Central memory CD4-positive, alpha-beta T cell (primary cell): ENCODE data around the gene ADPRM.
"Not testable (repeated sequence)": the region's sequence is repeated elsewhere in the genome, so short reads cannot be mapped to it uniquely, and the experiment has no call there.

Experiments
- DNase-seq: peaks from one replicate; pipeline ENCODE4 v3.0.0; 2022
- total RNA-seq, 3 experiments: gene quantifications; one replicate each; lab custom pipeline; 2026; lab: John Stamatoyannopoulos, UW

The ADPRM gene
- 8.4 to 37.0 (median 28.0) reads per million in 3 experiments for total RNA-seq

DNA sequence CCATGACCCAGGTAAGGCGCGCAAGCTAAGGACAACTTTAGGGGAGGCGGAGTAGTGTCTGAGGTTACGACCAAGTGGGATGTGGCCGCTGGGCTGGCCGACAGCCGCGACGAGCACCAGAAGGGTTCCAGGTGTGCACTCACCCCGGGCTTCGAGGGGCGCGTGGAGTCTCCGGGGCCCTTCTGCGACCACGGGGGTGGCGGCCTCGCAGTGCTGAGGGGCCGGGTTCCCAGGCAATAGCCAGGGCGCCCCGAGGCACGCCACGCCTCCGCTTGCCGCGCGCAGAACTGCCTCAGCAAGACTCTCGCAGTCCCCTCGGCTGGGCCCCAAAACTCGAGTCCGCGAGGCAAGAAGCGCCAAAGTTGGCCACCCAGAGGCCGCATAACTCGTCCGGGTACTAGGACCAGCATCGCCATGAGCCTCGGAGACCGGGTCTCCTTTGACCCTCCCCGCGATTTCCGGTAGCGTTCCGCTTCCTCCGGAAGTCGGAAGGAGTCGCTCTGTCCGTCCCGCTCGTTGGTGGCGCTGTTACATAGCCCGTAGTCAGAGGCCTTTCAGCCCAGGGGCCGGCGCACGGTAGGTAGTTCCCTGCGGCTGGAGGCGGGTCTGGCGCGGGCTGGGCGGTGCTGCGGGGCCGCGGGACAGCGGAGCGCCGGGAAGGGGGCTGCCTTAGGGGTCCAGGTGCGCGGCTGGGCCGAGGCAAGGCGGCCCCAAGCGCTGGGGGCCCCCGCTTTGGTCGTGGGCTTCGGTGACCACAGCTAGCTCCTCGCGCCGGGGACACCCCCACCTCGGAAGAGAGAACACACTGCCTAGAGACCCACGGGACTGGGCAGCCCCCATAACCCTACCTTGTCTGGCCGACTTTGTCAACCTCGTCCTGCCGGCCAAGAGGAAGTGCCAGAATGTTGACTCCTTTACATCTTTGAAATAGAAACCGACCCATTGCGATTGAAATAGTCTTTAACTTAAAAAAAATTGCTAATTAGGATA, at the start of gene ADPRM, which contains the start of gene SCO1:
ADPRM (plus strand) TSS at position 503 of the 990 bp plus-strand sequence. CDS start 7,333 bp downstream, outside the sequence.
SCO1 (minus strand) TSS at position 442 of the 990 bp plus-strand sequence; CDS start at position 416, 26 bp downstream.
- DNase-seq: peak; percentile 85

- DNase-seq: no peak
These were observed 49.0 kb upstream of the ADPRM start for GRCh38 chr17:10648381-10648780.

DNA sequence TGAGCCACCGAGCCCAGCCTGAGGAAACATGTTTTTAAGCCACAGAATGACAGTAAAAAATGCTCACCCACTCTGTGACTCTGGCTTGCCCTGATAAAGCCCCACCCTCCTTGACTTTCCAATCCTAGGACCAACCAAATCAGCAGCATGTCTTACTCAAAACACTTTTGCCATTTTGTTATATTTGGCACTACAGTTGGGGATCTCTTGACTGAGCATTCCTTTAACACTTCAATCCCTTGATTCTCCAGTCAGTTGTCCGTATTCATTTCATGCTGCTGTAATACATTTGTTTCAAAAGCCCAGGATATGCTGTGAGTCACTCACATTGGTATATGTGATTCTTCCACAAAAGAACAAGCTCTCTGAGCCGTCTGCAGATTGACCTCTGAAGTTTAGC, 48.4 kb upstream of the ADPRM start:
- no peak for DNase-seq

DNA sequence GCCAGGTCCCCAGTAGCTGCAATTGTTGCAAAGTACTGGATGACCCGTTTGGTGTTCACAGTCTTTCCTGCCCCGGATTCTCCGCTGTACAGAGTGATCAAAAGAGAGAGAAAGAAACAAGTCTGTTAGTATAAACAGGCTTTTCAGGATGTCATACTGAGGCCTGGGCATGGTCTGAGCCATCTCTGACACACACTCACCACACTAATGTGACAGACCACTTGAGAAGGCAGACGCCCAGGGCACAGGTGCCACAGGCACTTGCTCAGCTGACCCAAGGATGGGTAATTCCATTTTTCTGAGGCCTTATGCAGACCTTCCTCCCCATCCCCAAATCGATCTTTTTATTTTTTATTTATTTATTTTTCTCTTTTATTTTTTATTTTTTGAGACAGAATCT, 47.8 kb upstream of the ADPRM start:
- DNase-seq: no peak

DNA sequence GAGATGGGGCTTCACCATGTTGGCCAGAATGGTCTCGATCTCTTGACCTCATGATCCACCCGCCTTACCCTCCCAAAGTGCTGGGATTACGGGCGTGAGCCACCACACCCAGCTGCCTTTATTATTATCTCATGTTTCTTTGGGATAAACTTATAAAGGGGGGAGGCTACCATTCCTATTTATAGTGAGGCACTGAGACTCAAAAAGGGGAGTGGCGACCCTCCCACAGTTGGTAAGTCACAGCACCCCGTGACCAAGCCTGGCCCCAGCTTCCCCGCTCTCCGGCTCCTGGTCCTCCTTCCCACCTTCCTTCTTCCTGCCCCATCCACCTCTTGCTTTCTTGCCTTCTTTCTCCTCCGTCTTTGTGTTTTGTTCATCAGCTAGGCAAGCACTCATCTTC, 45.5 kb upstream of the ADPRM start:
- DNase-seq: no peak

GRCh38 chr17:10652984-10653659, 44.3 kb upstream of the ADPRM start:
- no peak for DNase-seq

DNA sequence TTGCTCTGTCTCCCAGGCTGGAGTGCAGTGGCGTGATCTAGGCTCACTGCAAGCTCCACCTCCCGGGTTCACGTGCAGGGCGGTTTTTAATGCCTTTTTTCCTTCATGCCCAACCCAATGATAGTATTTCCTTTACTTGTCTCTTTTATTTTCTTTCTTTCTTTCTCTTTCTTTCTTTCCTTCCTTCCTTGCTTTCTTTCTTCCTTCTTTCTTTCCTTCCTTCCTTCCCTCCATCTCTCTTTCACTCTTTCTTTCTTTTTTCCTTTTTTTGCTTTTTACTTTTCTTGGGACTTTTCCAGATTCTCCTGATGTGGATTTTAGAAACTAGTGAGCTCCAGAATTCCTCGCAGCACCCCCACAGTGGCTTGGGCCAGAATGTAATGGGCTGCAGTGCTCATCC, 43.4 kb upstream of the ADPRM start:
- DNase-seq: no peak

GRCh38 chr17:10657148-10657547, 40.2 kb upstream of the ADPRM start, which contains the start of gene MYH3:
MYH3 (minus strand) TSS chr17:10657309; CDS start chr17:10655064, 2,245 bp downstream.
- no peak for DNase-seq

DNA sequence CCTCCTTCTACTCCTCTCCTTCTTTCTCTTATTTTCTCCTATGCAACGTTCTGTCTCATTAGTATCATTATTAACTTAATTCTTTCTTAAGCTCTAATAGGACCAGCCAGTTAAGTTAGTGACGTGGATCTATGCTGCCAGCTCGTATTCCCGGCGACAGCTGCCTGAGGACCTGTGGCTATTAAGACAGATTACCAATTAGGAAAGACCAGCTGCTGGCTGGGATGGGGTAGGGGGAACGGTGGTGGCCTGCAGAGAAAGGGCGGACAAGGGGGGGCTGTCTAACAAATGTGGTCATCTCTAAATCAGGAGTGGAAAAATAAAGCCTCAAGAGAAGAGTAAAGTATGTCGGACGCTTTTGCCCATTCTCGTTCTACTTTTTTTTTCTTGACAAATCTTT, 39.5 kb upstream of the ADPRM start:
- no peak for DNase-seq

DNA sequence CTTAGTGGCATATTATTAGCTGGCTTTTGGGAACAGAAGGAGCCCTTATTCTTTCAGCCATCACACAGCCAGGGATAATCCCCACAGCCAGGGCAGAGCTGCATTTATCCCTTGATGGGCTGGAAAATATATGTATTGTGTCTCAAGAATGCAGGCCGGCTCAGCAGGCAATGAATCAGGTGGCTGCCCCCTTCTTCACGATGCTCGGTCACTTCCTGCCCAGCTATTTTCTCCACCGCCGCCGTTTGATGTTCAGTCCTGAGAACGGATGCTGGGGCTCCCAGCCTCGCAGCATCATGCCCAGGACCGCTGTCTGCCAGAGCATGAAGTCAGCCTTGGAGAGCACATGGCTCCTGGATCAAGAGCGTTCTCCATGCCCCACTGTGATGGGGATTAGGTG, 36.0 kb upstream of the ADPRM start:
- DNase-seq: no peak

GRCh38 chr17:10663231-10663630, 34.2 kb upstream of the ADPRM start:
- no peak for DNase-seq

GRCh38 chr17:10664571-10664970, 32.8 kb upstream of the ADPRM start:
- DNase-seq: no peak

DNA sequence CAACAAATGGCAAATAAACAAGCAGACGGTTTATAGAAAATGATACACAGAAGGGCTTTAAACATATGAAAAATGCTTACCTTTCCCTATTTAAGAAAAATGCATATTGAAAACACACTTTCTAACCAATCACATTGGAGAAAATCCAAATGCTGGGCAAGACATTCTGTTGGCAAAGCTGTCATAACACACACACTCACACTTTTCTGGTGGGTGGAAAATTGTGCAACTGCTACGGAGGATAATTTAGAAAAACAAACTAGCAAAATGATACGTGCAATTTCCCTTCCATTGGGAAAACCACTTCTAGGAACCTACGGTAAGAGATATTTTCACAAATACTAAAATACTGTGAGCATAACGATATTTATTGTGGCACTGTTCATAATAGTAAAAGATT, 30.5 kb upstream of the ADPRM start:
- no peak for DNase-seq

DNA sequence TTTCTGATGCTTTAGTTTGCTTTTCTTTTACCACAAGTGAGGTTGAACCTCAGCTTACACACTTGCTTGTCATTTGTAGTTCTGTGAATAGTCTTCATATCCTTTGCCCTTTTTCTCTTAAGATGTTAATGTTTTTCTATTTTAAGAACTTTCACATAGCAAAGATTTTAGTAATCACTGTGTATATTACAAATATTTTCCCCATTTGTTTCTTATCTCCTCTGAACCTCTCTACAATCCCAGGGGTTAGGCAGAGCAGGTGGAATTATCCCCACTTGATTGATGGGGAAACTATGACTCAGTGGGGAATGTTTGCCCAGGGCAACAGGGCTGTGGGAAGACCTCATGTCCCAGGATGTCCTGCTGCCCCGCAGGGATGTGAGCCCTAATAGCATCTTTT, 28.6 kb upstream of the ADPRM start:
- DNase-seq: no peak

DNA sequence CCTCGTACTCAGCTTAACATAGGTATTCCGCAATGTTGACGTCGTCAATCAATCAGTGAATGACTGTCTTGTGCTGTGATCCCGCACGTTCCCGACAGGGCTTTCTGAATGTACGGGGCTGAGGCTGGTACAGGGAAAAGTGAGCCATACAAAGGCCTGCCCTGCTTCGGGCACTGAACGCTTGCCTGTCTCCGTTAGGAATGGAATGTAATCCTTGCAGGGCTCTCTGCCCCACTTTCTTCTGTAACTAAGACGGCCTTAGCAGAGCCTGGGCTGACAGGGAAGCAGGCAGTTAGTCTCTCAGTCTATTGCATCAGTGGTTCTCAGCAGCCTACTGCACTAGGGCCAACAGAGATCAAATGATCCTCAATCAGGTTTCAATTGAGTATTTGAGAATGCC, 24.1 kb upstream of the ADPRM start:
- DNase-seq: no peak

DNA sequence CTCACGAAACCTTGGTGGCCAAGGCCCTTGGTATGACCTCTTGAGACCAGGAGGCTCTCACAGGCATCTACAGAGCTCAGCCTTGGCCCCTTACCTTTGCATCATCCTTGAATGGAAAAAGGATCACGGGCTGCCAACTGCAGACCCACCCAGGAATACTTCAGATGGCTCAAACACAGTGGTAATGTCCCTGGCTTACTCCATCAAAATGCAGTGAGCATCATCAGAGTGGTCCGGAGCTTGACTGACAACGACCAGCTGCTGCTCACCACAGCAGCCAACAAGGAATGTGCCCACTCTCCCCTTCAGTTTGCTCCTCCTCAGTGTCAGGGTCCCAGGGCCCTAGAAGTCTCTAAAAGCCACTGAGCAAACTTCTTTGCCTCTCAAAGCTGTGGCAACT, 22.7 kb upstream of the ADPRM start:
- DNase-seq: no peak

- no peak for DNase-seq
These were observed 15.4 kb upstream of the ADPRM start for GRCh38 chr17:10681866-10682446.

- DNase-seq: no peak
These were observed 13.5 kb upstream of the ADPRM start for GRCh38 chr17:10683853-10684252.

DNA sequence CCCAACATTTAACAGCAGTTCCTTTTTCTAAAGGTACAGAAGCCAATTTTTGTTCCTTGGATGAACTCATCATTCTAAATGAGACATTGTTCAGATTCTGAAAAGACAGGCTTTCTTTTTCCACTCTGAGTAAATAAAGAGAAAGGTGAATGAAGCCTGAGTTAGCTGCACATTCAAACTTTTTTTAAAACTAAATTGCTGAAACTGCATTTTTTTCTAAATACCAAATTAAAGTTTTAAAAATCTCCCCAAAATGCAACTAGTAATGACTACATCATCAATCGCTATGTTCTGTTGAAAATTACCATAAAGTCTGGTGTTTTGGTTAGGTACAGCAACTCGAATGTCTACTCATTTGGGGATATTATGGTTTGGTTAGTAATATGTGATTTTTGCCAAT, 9.9 kb upstream of the ADPRM start:
- DNase-seq: no peak

DNA sequence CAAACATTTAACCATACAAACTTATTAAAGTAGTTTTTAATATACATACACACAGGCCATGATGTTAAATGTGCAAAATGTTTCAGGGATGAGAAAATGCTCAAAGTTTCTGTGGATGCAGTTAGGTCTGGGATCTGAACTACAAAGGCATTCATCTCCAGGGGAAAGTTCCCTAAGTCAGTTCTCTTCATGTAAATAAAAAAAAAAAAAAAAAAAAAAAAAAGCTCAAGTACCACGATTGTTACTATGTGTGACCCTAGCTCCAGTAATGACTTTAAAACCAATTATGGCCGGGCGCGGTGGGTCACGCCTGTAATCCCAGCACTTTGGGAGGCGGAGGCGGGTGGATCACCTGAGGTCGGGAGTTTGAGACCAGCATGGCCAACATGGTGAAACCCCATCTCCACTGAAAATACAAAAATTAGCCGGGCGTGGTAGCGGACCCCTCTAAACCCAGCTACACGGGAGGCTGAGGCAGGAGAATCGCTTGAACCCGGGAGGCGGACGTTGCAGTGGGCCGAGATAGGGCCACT, 1.5 kb upstream of the ADPRM start:
- not testable (repeated sequence) for DNase-seq

- no peak for DNase-seq
These were observed 863 bp downstream of the ADPRM start for GRCh38 chr17:10698096-10698818.

DNA sequence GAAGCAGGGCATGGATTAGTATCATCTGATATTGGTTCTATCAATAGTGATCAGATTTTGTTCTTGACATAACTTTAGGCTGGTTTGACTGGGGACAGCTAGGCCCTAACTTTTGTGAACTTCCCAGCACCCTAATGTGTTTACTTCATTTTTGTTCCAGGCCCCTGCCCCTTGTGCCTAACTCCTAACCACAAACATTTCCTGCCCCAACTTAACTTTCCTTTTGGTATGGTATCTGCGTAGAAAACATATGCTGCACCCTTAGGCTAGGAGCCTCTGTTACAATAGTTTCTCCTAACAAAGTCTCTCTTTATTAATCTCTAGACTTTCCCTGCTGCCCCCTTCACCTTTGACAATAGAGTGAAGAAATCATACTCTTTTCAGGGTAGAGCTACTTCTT, 2.5 kb downstream of the ADPRM start:
- DNase-seq: peak; percentile 58
